K562 (cell line): ENCODE results near the gene SNUPN. TPM values are rescaled to one million over a fixed set of nuclear protein-coding genes. Genes with fewer than 3 reads are reported as not detected.
A peak's percentile ranks its signal among the peaks of the same experiment; 100 is the strongest.

Experiments
- CREB5 ChIP-seq: fragments of 250-450 bp; sonication (Bioruptor Pico); IDR thresholded peaks from 2 replicates; pipeline ENCODE4 v1.5.0; 2020; ENCODE audit warnings: mild to moderate bottlenecking
- E2F4 ChIP-seq: sonication (generic); formaldehyde crosslinking; IDR thresholded peaks from 2 replicates; pipeline ENCODE4 v1.8.0; 2022; ENCODE audit warnings: mild to moderate bottlenecking, low read depth, missing genetic modification reagents
- FOXA3 ChIP-seq, 2 experiments: fragments of 450-650 bp in 1 of 2; sonication (generic) in 1 of 2; formaldehyde crosslinking; IDR thresholded peaks in 1 of 2; conservative IDR thresholded peaks in 1 of 2; 2 replicates each; pipeline versions ENCODE4 v1.4.0 to v1.8.0; 2020 to 2022; ENCODE audit warnings: mild to moderate bottlenecking in 2 of 2, missing genetic modification reagents in 1 of 2
- JUND ChIP-seq, 2 experiments: IDR thresholded peaks; 2 replicates in 1 of 2; 3 replicates in 1 of 2; pipeline ENCODE4 v1.6.1; 2011; ENCODE audit warnings: borderline replicate concordance in 2 of 2, low read depth in 2 of 2, low read length in 2 of 2, improper control_type of control experiment in 1 of 2, missing biosample characterization in 1 of 2, missing genetic modification characterization in 1 of 2, missing genetic modification reagents in 1 of 2
- KLF16 ChIP-seq: IDR thresholded peaks from 2 replicates; pipeline ENCODE4 v1.6.1; 2016; ENCODE audit warnings: antibody characterized with exemption
- MECOM ChIP-seq: fragments of 250-450 bp; sonication (Bioruptor Pico); IDR thresholded peaks from 2 replicates; pipeline ENCODE4 v1.8.0; 2022; ENCODE audit warnings: inconsistent platforms
- MLX ChIP-seq, 2 experiments: fragments of 450-650 bp in 1 of 2; sonication (generic) in 1 of 2; formaldehyde crosslinking; conservative IDR thresholded peaks; 2 replicates each; pipeline versions ENCODE4 v1.4.0 to v1.8.1; 2020 to 2022; ENCODE audit warnings: mild to moderate bottlenecking in 1 of 2, missing genetic modification reagents in 1 of 2
- NCOA4 ChIP-seq: fragments of 450-650 bp; IDR thresholded peaks from 2 replicates; pipeline ENCODE4 v1.6.1; 2018; ENCODE audit warnings: mild to moderate bottlenecking; ENCODE audit not compliant: partially characterized antibody
- PCBP1 ChIP-seq: fragments of 200-400 bp; formaldehyde crosslinking; IDR thresholded peaks from 2 replicates; pipeline ENCODE4 v1.6.1; 2018; ENCODE audit warnings: mild to moderate bottlenecking, low read depth, low read length; ENCODE audit not compliant: poor library complexity, severe bottlenecking
- PRMT5 ChIP-seq: sonication (generic); formaldehyde crosslinking; IDR thresholded peaks from 2 replicates; pipeline ENCODE4 v1.5.0; 2020; ENCODE audit warnings: missing genetic modification reagents
- RBM25 ChIP-seq: fragments of 200-400 bp; formaldehyde crosslinking; IDR thresholded peaks from 2 replicates; pipeline ENCODE4 v1.6.1; 2018; ENCODE audit warnings: low read length, low read depth, moderate library complexity; ENCODE audit not compliant: severe bottlenecking
- RFX5 ChIP-seq: IDR thresholded peaks from 2 replicates; pipeline ENCODE4 v1.6.1; 2011; ENCODE audit warnings: low read depth, mild to moderate bottlenecking, improper control_type of control experiment, low read length
- SIN3A ChIP-seq, 2 experiments: fragments of 150-350 bp in 1 of 2; IDR thresholded peaks; 2 replicates each; pipeline ENCODE4 v1.6.1; 2011 to 2016; ENCODE audit warnings: borderline replicate concordance in 2 of 2, low read depth in 2 of 2, low read length in 2 of 2, mild to moderate bottlenecking in 2 of 2, moderate library complexity in 2 of 2; ENCODE audit not compliant: control insufficient read depth in 1 of 2
- THRAP3 ChIP-seq: fragments of 450-650 bp; IDR thresholded peaks from 2 replicates; pipeline ENCODE4 v1.6.1; 2016; ENCODE audit warnings: mild to moderate bottlenecking, inconsistent platforms, borderline replicate concordance
- YY1 ChIP-seq, 3 experiments: IDR thresholded peaks; 2 replicates each; pipeline ENCODE4 v1.6.1; 2011; ENCODE audit warnings: low read length in 2 of 3, mild to moderate bottlenecking in 2 of 3, moderate library complexity in 2 of 3, borderline replicate concordance in 1 of 3, control low read depth in 1 of 3, low read depth in 1 of 3; ENCODE audit not compliant: insufficient read depth in 3 of 3, insufficient replicate concordance in 2 of 3, control insufficient read depth in 1 of 3, insufficient read length in 1 of 3; ENCODE audit errors: extremely low read depth in 1 of 3
- ZBTB11 ChIP-seq, 3 experiments: fragments of 200-800 bp in 1 of 3; fragments of 250-450 bp in 1 of 3; fragments of 450-650 bp in 1 of 3; sonication (Bioruptor Pico) in 1 of 3; sonication (Bioruptor generic) in 1 of 3; formaldehyde crosslinking in 1 of 3; IDR thresholded peaks; 2 replicates each; pipeline versions ENCODE4 v1.6.1 to v1.8.0; 2016 to 2022; ENCODE audit warnings: mild to moderate bottlenecking in 2 of 3, missing genetic modification characterization in 2 of 3, missing compliant biosample characterization in 1 of 3, moderate library complexity in 1 of 3
- ZNF232 ChIP-seq: sonication (generic); formaldehyde crosslinking; IDR thresholded peaks from 2 replicates; pipeline ENCODE4 v1.8.0; 2022; ENCODE audit warnings: mild to moderate bottlenecking, missing genetic modification reagents
- polyA plus RNA-seq, 8 experiments: library from polyadenylated mRNA; depleted of rRNA in 4 of 8; stranded (reverse) in 5 of 8; unstranded in 3 of 8; fragments of >200 nt; fragmentation: Nextera tagmentation in 2 of 8; fragmentation: Illumina TruSeq in 1 of 8; extraction: Ambion mirVana in 2 of 8; extraction: Trizol in 1 of 8; gene quantifications; 2 replicates each; pipeline versions ENCODE4 v1.2.1 to v1.2.3, GENCODE V29; 2011 to 2014; ENCODE audit warnings: inconsistent platforms in 1 of 8, missing spikeins in 1 of 8
- total RNA-seq, 7 experiments: library from RNA; depleted of rRNA in 6 of 7; stranded (reverse); fragments of >200 nt in 6 of 7; fragmentation: Illumina TruSeq in 2 of 7; extraction: Trizol in 2 of 7; gene quantifications; 2 replicates each; pipeline versions ENCODE4 v1.2.1 to v1.2.3, GENCODE V29; 2011 to 2021; ENCODE audit warnings: low replicate concordance in 1 of 7

Gene SNUPN
- total and polyA plus RNA-seq, 9 of the 15 experiments (the other 6 are each of a cell fraction or from before 2014, with no cell fraction given): 32.2 to 78.3 (median 40.0) TPM

GRCh38 chr15:75651810-75652543 lies 26.5 kb upstream of the SNUPN start (continued):
- TF ChIP-seq ZBTB11 (CRISPR knock-in tag; IDR thresholded peaks at IDR 0.05) (no peak), THRAP3 (no peak), MECOM (CRISPR knock-in tag) (no peak), PCBP1 (no peak), CREB5 (CRISPR knock-in tag) (no peak), RBM25 (peak; percentile 66), SIN3A (IDR thresholded peaks at IDR 0.05; ENCODE audit: borderline replicate concordance in 2 of 2, control insufficient read depth in 1 of 2, low read depth in 2 of 2, low read length in 2 of 2) (0 out of 4 replicates have a peak, but pooled peaks of 1 of the 2 experiments have one; percentile 9), JUND (IDR thresholded peaks at IDR 0.05; ENCODE audit: borderline replicate concordance, low read depth, low read length) (no peak), JUND (tag; IDR thresholded peaks at IDR 0.05; ENCODE audit: borderline replicate concordance, low read depth, low read length) (no peak), MLX (CRISPR knock-in tag; conservative IDR thresholded peaks at IDR 0.05) (peak in 1 of 2 experiments; percentile 50; a peak in 1 of 4 replicates), RFX5 (no peak), FOXA3 (CRISPR knock-in tag; conservative IDR thresholded peaks at IDR 0.05 in 1 of 2, IDR thresholded peaks at IDR 0.05 in 1 of 2) (no peak), E2F4 (CRISPR knock-in tag) (no peak), PRMT5 (CRISPR knock-in tag) (no peak), YY1 (IDR thresholded peaks at IDR 0.05; ENCODE audit: borderline replicate concordance in 1 of 3, control insufficient read depth in 1 of 3, extremely low read depth in 1 of 3, insufficient read depth in 3 of 3, insufficient read length in 1 of 3, insufficient replicate concordance in 2 of 3, low read depth in 1 of 3, low read length in 2 of 3) (peak in 1 of 3 experiments; percentile 32), KLF16 (no peak), ZNF232 (no peak), NCOA4 (peak; percentile 31)
